ENCODE measurements around the gene EMILIN3.
"Not testable (repeated sequence)": the region's sequence is repeated elsewhere in the genome, so short reads cannot be mapped to it uniquely, and the experiment has no call there.

The EMILIN3 gene

GRCh38 chr20:41314386-41314785, 52.2 kb downstream of the EMILIN3 start:
- no peak for DNase-seq

GRCh38 chr20:41312009-41312408, 54.6 kb downstream of the EMILIN3 start:
- not testable (repeated sequence) for DNase-seq
